HepG2 (cell line): ENCODE measurements around the gene TMEM253. TPM values are rescaled to one million over a fixed set of nuclear protein-coding genes. Genes with fewer than 3 reads are reported as not detected.

Experiments used
- CENPBD1 ChIP-seq: sonication (generic); formaldehyde crosslinking; IDR thresholded peaks from 2 replicates; pipeline ENCODE4 v1.8.0; 2022; ENCODE audit warnings: missing genetic modification reagents, low read depth, mild to moderate bottlenecking, borderline replicate concordance
- GATAD2A ChIP-seq: IDR thresholded peaks from 2 replicates; pipeline ENCODE4 v1.6.1; 2016
- GZF1 ChIP-seq: sonication (generic); formaldehyde crosslinking; IDR thresholded peaks from 2 replicates; pipeline ENCODE4 v1.5.1; 2020; ENCODE audit warnings: mild to moderate bottlenecking, missing genetic modification reagents
- HNF4A ChIP-seq: sonication (generic); formaldehyde crosslinking; IDR thresholded peaks from 2 replicates; pipeline ENCODE4 v1.4.0; 2020; ENCODE audit warnings: missing genetic modification reagents
- MXD3 ChIP-seq: IDR thresholded peaks from 2 replicates; pipeline ENCODE4 v1.6.1; 2016; ENCODE audit warnings: mild to moderate bottlenecking, missing biosample characterization, missing genetic modification reagents
- NFKBIZ ChIP-seq: IDR thresholded peaks from 2 replicates; pipeline ENCODE4 v1.6.1; 2018; ENCODE audit warnings: missing genetic modification reagents, missing compliant biosample characterization
- POGK ChIP-seq: sonication (generic); formaldehyde crosslinking; conservative IDR thresholded peaks from 2 replicates; pipeline ENCODE4 v1.8.0; 2022; ENCODE audit warnings: mild to moderate bottlenecking, moderate library complexity, missing genetic modification reagents
- RBM22 ChIP-seq: fragments of 200-400 bp; formaldehyde crosslinking; optimal IDR thresholded peaks from 2 replicates; pipeline ENCODE3; 2017; ENCODE audit warnings: mild to moderate bottlenecking, low read length, moderate library complexity
- RFXANK ChIP-seq: IDR thresholded peaks from 2 replicates; pipeline ENCODE4 v1.6.1; 2016
- SALL2 ChIP-seq: sonication (generic); formaldehyde crosslinking; IDR thresholded peaks from 2 replicates; pipeline ENCODE4 v1.8.1; 2023; ENCODE audit warnings: mild to moderate bottlenecking, missing genetic modification reagents, inconsistent platforms
- SSRP1 ChIP-seq: IDR thresholded peaks from 2 replicates; pipeline ENCODE4 v1.6.1; 2016; ENCODE audit warnings: control low read depth
- U2AF2 ChIP-seq: fragments of 200-400 bp; formaldehyde crosslinking; IDR thresholded peaks from 2 replicates; pipeline ENCODE4 v1.6.1; 2017; ENCODE audit warnings: low read depth, mild to moderate bottlenecking, low read length
- ZFP36L1 ChIP-seq: sonication (generic); formaldehyde crosslinking; IDR thresholded peaks from 2 replicates; pipeline ENCODE4 v1.8.0; 2022; ENCODE audit warnings: mild to moderate bottlenecking, missing genetic modification reagents, moderate library complexity
- ZNF10 ChIP-seq: sonication (generic); formaldehyde crosslinking; IDR thresholded peaks from 2 replicates; pipeline ENCODE4 v1.4.0; 2020; ENCODE audit warnings: mild to moderate bottlenecking, low read depth, missing genetic modification reagents, borderline replicate concordance
- ZNF24 ChIP-seq: fragments of 450-650 bp; IDR thresholded peaks from 2 replicates; pipeline ENCODE4 v1.6.1; 2017; ENCODE audit warnings: antibody characterized with exemption, mild to moderate bottlenecking
- ZNF274 ChIP-seq: sonication (generic); formaldehyde crosslinking; IDR thresholded peaks from 2 replicates; pipeline ENCODE4 v1.5.1; 2020; ENCODE audit warnings: mild to moderate bottlenecking, missing genetic modification reagents
- ZNF543 ChIP-seq: sonication (generic); formaldehyde crosslinking; IDR thresholded peaks from 2 replicates; pipeline ENCODE4 v1.4.0; 2020; ENCODE audit warnings: mild to moderate bottlenecking, missing genetic modification reagents
- ZNF790 ChIP-seq: sonication (generic); formaldehyde crosslinking; IDR thresholded peaks from 2 replicates; pipeline ENCODE4 v1.8.0; 2022; ENCODE audit warnings: missing genetic modification reagents, mild to moderate bottlenecking, borderline replicate concordance
- ZNF879 ChIP-seq: sonication (generic); formaldehyde crosslinking; IDR thresholded peaks from 2 replicates; pipeline ENCODE4 v1.8.1; 2023; ENCODE audit warnings: missing genetic modification reagents
- polyA plus RNA-seq, 8 experiments: library from polyadenylated mRNA; depleted of rRNA in 3 of 8; stranded (reverse) in 7 of 8; unstranded in 1 of 8; fragments of >200 nt; fragmentation: Illumina TruSeq in 4 of 8; extraction: Trizol in 4 of 8; gene quantifications; 2 replicates each; pipeline versions ENCODE4 v1.2.1 to v1.2.3, GENCODE V29; 2011 to 2016; ENCODE audit warnings: low read depth in 4 of 8, missing spikeins in 1 of 8, mixed read lengths in 1 of 8; ENCODE audit not compliant: insufficient read depth in 1 of 8
- total RNA-seq, 5 experiments: library from RNA; depleted of rRNA; stranded (reverse); fragments of >200 nt; fragmentation: Illumina TruSeq; extraction: Trizol; gene quantifications; 2 replicates each; pipeline ENCODE4 v1.2.3, GENCODE V29; 2016; ENCODE audit warnings: low read depth in 1 of 5
- TF ChIP-seq, protein P1 (sequence below): sonication (generic); formaldehyde crosslinking; IDR thresholded peaks from 2 replicates; pipeline ENCODE4 v1.9.0; 2021; ENCODE audit warnings: missing genetic modification reagents, borderline replicate concordance
- TF ChIP-seq, protein P2 (sequence below): sonication (generic); formaldehyde crosslinking; IDR thresholded peaks from 2 replicates; pipeline ENCODE4 v1.4.0; 2020; ENCODE audit warnings: missing genetic modification reagents
- TF ChIP-seq, protein P3 (sequence below): IDR thresholded peaks from 2 replicates; pipeline ENCODE4 v1.6.1; 2012; ENCODE audit warnings: low read length, improper control_type of control experiment

TMEM253 gene
- total and polyA plus RNA-seq, 2 of the 13 experiments (the other 11 are each of a cell fraction or from before 2014, with no cell fraction given): 0.29 to 0.45 TPM

DNA sequence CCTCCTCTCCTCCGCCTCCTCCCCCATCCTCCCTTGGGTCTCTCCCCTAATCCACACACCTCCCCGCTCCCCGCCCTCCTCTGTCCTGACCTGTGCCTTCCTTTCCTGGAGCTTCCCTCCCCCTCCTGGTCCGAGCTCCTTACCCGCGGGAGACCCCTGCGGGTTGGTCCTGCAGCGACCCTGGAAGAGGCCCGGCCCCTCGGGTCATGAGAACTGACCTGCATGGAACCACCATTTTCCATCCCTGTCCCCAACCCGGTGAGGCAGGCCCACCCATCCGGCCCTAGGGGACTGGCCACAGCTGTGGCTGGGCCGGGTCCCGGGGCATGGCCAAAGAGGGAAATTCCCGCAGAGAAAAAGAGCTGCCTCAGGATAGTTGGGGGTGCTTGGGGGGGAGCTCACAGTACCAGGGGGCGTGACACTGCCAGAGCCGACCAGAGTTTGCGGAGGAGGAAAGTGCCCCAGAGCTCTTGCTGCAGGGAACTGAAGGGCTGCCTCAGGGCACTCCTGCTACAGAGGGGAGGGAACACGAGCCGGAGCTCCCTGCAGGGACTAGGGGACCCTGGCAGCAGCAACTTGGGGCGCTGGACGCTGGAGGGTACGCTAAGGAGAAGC is 30.1 kb upstream of the TMEM253 start (continued):
- TF ChIP-seq, protein P1, sequence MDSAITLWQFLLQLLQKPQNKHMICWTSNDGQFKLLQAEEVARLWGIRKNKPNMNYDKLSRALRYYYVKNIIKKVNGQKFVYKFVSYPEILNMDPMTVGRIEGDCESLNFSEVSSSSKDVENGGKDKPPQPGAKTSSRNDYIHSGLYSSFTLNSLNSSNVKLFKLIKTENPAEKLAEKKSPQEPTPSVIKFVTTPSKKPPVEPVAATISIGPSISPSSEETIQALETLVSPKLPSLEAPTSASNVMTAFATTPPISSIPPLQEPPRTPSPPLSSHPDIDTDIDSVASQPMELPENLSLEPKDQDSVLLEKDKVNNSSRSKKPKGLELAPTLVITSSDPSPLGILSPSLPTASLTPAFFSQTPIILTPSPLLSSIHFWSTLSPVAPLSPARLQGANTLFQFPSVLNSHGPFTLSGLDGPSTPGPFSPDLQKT (CRISPR knock-in tag): no peak
- TF ChIP-seq ZNF543 (CRISPR knock-in tag): 0 out of 2 replicates have a peak, but pooled peaks have one; percentile 60
- TF ChIP-seq SALL2: 0 out of 2 replicates have a peak, but pooled peaks have one; percentile 70
- no peak for TF ChIP-seq SSRP1
- peak; percentile 58 for TF ChIP-seq ZNF274 (CRISPR knock-in tag)
- TF ChIP-seq, protein P2, sequence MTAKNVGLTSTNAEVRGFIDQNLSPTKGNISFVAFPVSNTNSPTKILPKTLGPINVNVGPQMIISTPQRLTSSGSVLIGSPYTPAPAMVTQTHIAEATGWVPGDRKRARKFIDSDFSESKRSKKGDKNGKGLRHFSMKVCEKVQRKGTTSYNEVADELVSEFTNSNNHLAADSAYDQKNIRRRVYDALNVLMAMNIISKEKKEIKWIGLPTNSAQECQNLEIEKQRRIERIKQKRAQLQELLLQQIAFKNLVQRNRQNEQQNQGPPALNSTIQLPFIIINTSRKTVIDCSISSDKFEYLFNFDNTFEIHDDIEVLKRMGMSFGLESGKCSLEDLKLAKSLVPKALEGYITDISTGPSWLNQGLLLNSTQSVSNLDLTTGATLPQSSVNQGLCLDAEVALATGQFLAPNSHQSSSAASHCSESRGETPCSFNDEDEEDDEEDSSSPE (CRISPR knock-in tag): no peak
- TF ChIP-seq ZNF24: no peak
- TF ChIP-seq POGK (CRISPR knock-in tag): no peak
- TF ChIP-seq MXD3 (CRISPR knock-in tag): no peak; the same call in 1 of the 2 replicates
- TF ChIP-seq GATAD2A (CRISPR knock-in tag): no peak
- TF ChIP-seq ZNF790: no peak
- TF ChIP-seq HNF4A: 0 out of 2 replicates have a peak, but pooled peaks have one; percentile 26
- no peak for TF ChIP-seq ZNF10 (CRISPR knock-in tag)
- TF ChIP-seq GZF1 (CRISPR knock-in tag): no peak
- TF ChIP-seq, protein P3, sequence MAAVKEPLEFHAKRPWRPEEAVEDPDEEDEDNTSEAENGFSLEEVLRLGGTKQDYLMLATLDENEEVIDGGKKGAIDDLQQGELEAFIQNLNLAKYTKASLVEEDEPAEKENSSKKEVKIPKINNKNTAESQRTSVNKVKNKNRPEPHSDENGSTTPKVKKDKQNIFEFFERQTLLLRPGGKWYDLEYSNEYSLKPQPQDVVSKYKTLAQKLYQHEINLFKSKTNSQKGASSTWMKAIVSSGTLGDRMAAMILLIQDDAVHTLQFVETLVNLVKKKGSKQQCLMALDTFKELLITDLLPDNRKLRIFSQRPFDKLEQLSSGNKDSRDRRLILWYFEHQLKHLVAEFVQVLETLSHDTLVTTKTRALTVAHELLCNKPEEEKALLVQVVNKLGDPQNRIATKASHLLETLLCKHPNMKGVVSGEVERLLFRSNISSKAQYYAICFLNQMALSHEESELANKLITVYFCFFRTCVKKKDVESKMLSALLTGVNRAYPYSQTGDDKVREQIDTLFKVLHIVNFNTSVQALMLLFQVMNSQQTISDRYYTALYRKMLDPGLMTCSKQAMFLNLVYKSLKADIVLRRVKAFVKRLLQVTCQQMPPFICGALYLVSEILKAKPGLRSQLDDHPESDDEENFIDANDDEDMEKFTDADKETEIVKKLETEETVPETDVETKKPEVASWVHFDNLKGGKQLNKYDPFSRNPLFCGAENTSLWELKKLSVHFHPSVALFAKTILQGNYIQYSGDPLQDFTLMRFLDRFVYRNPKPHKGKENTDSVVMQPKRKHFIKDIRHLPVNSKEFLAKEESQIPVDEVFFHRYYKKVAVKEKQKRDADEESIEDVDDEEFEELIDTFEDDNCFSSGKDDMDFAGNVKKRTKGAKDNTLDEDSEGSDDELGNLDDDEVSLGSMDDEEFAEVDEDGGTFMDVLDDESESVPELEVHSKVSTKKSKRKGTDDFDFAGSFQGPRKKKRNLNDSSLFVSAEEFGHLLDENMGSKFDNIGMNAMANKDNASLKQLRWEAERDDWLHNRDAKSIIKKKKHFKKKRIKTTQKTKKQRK: no peak
- TF ChIP-seq RBM22: no peak
- no peak for TF ChIP-seq ZNF879 (CRISPR knock-in tag)
- no peak for TF ChIP-seq ZFP36L1 (CRISPR knock-in tag)
- TF ChIP-seq NFKBIZ (CRISPR knock-in tag): no peak
- TF ChIP-seq CENPBD1 (CRISPR knock-in tag): no peak; the same call in 1 of the 2 replicates
- no peak for TF ChIP-seq RFXANK (CRISPR knock-in tag)
- TF ChIP-seq U2AF2: no peak
